MCF 10A (cell line): ENCODE measurements around the gene BNIP3. TPM values are rescaled to one million over a fixed set of nuclear protein-coding genes. Genes with fewer than 3 reads are reported as not detected.
A peak's percentile ranks its signal among the peaks of the same experiment; 100 is the strongest.

Experiments used
- BruUV-seq: library from RNA; stranded (reverse); fragments of 400-500 nt; replicated peaks from 2 replicates; lab custom pipeline; 2021; lab: Mats Ljungman, UMichigan
- CTCF ChIA-PET: fragments of 300-600 bp; sonication (Branson Sonifier 250); formaldehyde crosslinking; extraction: SDS; loops from one replicate; lab custom pipeline; 2021; ENCODE audit warnings: antibody characterized with exemption, inconsistent platforms; lab: Yijun Ruan, JAX
- POLR2A ChIA-PET: fragments of 300-600, 350-650 bp; sonication (Branson Sonifier 250); formaldehyde crosslinking; extraction: SDS; loops from one replicate; lab custom pipeline; 2020; ENCODE audit warnings: antibody characterized with exemption, inconsistent platforms; lab: Yijun Ruan, JAX
- DNase-seq: peaks from one replicate; pipeline ENCODE4 v3.0.0-alpha.2; 2018; ENCODE audit not compliant: unreplicated experiment
- H3K27ac Mint-ChIP-seq: one replicate; pipeline ENCODE4 v1.8.0; 2022; ENCODE audit warnings: mild to moderate bottlenecking, low read depth, mixed read lengths; ENCODE audit not compliant: unreplicated experiment
- H3K27me3 Mint-ChIP-seq: one replicate; pipeline ENCODE4 v1.8.0; 2022; ENCODE audit warnings: mixed read lengths; ENCODE audit not compliant: insufficient read depth, unreplicated experiment
- H3K36me3 Mint-ChIP-seq: one replicate; pipeline ENCODE4 v1.8.0; 2022; ENCODE audit warnings: mild to moderate bottlenecking, moderate library complexity, mixed read lengths; ENCODE audit not compliant: insufficient read depth, unreplicated experiment
- H3K4me1 Mint-ChIP-seq: one replicate; pipeline ENCODE4 v1.8.0; 2022; ENCODE audit warnings: mixed read lengths; ENCODE audit not compliant: insufficient read depth, unreplicated experiment
- H3K4me3 Mint-ChIP-seq: one replicate; pipeline ENCODE4 v1.8.0; 2022; ENCODE audit warnings: mild to moderate bottlenecking, moderate library complexity, mixed read lengths; ENCODE audit not compliant: unreplicated experiment
- H3K9me3 Mint-ChIP-seq: one replicate; pipeline ENCODE4 v1.8.0; 2022; ENCODE audit warnings: mixed read lengths; ENCODE audit not compliant: unreplicated experiment
- intact Hi-C: fragments of 100-400 bp; cut with micrococcal nuclease; formaldehyde crosslinking; loops from 2 replicates; pipeline ENCODE4 v1.14.1; 2022
- total RNA-seq: library from RNA; stranded (reverse); gene quantifications from 2 replicates; pipeline ENCODE4 v1.2.3, GENCODE V29; 2022
- TF ChIP-seq, protein P1 (sequence below): fragments of 200-600 bp; IDR thresholded peaks from one replicate; pipeline ENCODE4 v1.8.0; 2022; ENCODE audit warnings: antibody characterized with exemption, mild to moderate bottlenecking; ENCODE audit not compliant: unreplicated experiment

The BNIP3 gene
- total RNA-seq, 1 experiment from 2014 or later: 47.0 TPM

DNA sequence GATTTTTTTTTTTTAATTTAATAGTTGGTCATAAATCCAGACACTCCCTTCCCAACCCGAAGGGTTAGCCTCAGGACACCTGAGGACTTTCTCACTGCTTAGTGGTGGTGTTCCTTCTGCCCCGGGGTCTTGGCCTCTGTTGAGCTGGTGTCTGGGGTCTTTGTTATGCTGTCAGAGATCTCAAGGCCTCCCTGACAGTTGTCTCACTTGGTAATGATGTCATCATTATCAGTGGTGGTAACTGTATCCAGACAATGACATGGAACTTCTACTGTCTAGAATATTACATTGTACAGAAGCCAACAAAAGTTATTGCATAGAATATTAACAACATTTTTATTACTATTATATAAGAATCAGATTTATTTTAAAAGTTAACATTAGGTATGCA, 48.0 kb downstream of the BNIP3 start:
- Mint-ChIP-seq H3K4me1 (peaks cover 12% of the 10 kb centered on the region), H3K9me3 (no peaks in the 10 kb centered on the region), H3K27me3 (no peaks in the 10 kb centered on the region), H3K4me3 (no peak overlapping the region), H3K27ac (no peak overlapping the region), H3K36me3 (peaks cover 32% of the 10 kb centered on the region)
- CTCF ChIA-PET: interaction anchor here (0.7 to 1.2 kb wide), 3 partner anchors 9 to 553 kb away, joined by 3 to 4 read pairs (median 3); no protein-coding TSS in a partner anchor
- no TSS peak for BruUV-seq
- POLR2A ChIA-PET: interaction anchor here (0.8 kb wide), 1 partner anchor 46 kb away, joined by 3 read pairs; no protein-coding TSS in a partner anchor
- DNase-seq: no peak
- TF ChIP-seq, protein P1, sequence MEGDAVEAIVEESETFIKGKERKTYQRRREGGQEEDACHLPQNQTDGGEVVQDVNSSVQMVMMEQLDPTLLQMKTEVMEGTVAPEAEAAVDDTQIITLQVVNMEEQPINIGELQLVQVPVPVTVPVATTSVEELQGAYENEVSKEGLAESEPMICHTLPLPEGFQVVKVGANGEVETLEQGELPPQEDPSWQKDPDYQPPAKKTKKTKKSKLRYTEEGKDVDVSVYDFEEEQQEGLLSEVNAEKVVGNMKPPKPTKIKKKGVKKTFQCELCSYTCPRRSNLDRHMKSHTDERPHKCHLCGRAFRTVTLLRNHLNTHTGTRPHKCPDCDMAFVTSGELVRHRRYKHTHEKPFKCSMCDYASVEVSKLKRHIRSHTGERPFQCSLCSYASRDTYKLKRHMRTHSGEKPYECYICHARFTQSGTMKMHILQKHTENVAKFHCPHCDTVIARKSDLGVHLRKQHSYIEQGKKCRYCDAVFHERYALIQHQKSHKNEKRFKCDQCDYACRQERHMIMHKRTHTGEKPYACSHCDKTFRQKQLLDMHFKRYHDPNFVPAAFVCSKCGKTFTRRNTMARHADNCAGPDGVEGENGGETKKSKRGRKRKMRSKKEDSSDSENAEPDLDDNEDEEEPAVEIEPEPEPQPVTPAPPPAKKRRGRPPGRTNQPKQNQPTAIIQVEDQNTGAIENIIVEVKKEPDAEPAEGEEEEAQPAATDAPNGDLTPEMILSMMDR: no peak
- intact Hi-C loops: no loop called here

DNA sequence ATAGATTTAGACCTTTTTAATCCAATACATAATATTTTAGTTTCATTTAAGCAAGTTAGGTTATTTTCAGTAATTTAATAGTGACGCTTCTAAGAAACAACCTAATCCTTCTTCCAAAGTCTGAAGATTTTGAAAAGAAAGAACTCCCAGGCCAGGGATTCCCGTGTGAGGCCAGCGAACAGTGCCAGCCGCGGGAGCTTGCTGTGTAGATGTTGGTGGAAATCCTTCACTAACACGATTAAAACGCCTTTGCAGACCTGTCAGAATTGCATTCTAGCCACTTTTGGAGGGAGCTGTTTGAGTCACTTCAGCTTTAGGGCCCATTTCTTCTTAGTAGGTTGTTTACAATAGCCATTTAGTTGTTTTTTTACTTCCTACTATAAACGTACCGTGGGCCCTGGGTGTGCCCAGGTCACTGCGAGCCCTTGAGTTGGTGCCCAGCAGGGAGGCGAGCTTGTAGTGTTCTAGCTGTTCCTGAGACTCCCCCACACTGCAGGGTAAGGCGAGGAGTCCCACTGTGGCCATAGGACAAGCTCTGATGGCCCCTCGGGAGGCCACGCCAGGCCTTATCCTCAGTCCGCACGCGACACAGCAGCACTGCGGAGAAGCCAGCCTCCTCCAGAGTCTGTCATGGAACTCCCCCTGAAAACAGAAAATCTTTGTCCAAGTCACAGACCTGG, 48.6 kb downstream of the BNIP3 start:
- no peak overlapping the region for H3K27ac Mint-ChIP-seq
- peaks cover 18% of the 10 kb centered on the region for H3K4me1 Mint-ChIP-seq
- TF ChIP-seq, protein P1: no peak
- no TSS peak for BruUV-seq
- no peaks in the 10 kb centered on the region for H3K27me3 Mint-ChIP-seq
- intact Hi-C loops: no loop called here
- no peak overlapping the region for H3K4me3 Mint-ChIP-seq
- no peaks in the 10 kb centered on the region for H3K9me3 Mint-ChIP-seq
- peaks cover 33% of the 10 kb centered on the region for H3K36me3 Mint-ChIP-seq
- POLR2A ChIA-PET: interaction anchor here (0.8 kb wide), 1 partner anchor 45 kb away, joined by 3 read pairs; no protein-coding TSS in a partner anchor
- DNase-seq: no peak
- CTCF ChIA-PET: interaction anchor here (0.7 to 1.2 kb wide), 4 partner anchors 10 to 553 kb away, joined by 3 to 4 read pairs (median 3); no protein-coding TSS in a partner anchor

DNA sequence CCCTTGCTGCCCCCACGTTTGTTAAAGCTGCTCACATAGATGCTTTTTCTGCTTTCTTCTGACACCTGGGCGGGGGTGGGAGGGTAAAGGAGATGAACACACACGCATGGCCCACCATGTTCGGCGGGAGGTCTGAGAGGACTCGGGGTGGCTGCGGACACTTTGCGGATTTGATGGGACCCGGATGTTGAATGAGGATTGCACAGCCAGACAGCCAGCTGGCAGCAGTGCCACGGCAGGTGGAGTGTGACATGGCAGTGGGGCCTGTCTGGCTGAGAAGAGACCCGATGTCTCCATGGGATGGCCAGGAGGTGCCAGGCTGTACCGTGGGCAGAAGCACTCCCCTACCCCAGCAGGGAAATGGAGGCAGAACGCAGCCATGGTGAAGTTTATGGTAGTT, 49.7 kb downstream of the BNIP3 start:
- ChIA-PET POLR2A (interaction anchor here (1.3 kb wide), 1 partner anchor 20 kb away, joined by 3 read pairs; no protein-coding TSS in a partner anchor), CTCF (interaction anchor here (0.6 to 0.7 kb wide), 4 partner anchors 10 to 1793 kb away, joined by 3 to 4 read pairs (median 4); no protein-coding TSS in a partner anchor)
- Mint-ChIP-seq H3K27ac (no peak overlapping the region), H3K4me1 (peaks cover 19% of the 10 kb centered on the region), H3K27me3 (no peaks in the 10 kb centered on the region), H3K36me3 (peaks cover 30% of the 10 kb centered on the region), H3K9me3 (no peaks in the 10 kb centered on the region), H3K4me3 (no peak overlapping the region)
- no TSS peak for BruUV-seq
- intact Hi-C loops: no loop called here
- DNase-seq: no peak
- TF ChIP-seq, protein P1: no peak

DNA sequence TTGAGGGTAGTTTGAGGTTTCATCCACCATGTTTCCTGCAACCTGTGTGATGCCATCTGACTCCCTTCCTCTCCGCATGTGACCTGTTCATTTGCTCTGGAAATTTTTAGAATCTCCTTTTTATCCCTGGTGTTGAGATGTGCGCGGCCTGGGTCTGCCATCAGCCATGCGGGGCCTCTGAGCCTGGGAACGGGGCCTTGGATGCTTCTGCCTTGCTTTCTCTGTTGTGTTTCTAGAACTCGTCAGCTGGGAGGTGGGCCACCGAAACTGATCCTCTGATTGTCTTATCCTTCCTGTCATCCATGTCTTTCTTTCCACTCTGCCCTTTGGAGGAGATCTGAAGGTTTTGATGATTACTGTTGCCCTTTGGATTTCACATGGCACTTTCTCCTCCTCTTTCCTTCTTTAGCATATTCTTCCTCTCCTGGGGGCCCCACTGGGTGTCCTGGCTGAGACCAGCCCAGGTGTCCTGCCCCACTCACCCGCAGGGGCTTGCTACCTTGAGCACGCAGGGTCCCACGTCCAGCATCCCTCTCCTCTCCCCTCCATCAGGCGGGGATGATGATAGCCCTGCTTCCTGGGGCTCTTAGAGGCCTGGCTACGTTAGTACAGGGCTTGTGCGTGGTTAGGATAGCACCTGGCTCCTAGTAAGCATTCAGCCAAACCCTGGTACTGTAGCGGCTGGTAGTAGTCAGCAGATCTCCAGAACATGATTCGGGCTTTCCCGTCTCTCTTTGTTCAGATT, 51.0 kb downstream of the BNIP3 start:
- Mint-ChIP-seq H3K9me3 (no peaks in the 10 kb centered on the region), H3K4me3 (no peak overlapping the region), H3K27me3 (no peaks in the 10 kb centered on the region), H3K27ac (peak overlapping the region; percentile 75), H3K4me1 (peaks cover 19% of the 10 kb centered on the region), H3K36me3 (peaks cover 25% of the 10 kb centered on the region)
- ChIA-PET CTCF (no interaction called here), POLR2A (no interaction called here)
- no TSS peak for BruUV-seq
- intact Hi-C loops: no loop called here
- no peak for DNase-seq
- TF ChIP-seq, protein P1: no peak
